Measurements from ENCODE around the gene CYP24A1.
A peak's percentile ranks its signal among the peaks of the same experiment; 100 is the strongest.

Gene CYP24A1

GRCh38 chr20:54173653-54174456 lies at the start of gene CYP24A1:
Gene CYP24A1 (minus strand): TSS chr20:54173986. CDS start chr20:54173579, 407 bp downstream.
- no peak for DNase-seq

- DNase-seq, result no peak
Observed at GRCh38 chr20:54223285-54223684, 49.5 kb upstream of the CYP24A1 start.

GRCh38 chr20:54221996-54222890 lies 48.5 kb upstream of the CYP24A1 start:
- DNase-seq, result no peak

- no peak for DNase-seq
Observed at GRCh38 chr20:54221353-54221752, 47.6 kb upstream of the CYP24A1 start.

GRCh38 chr20:54220722-54221121 lies 46.9 kb upstream of the CYP24A1 start:
- DNase-seq, result no peak

GRCh38 chr20:54219751-54220426 lies 46.1 kb upstream of the CYP24A1 start:
- DNase-seq, result no peak

- DNase-seq, result no peak
Observed at GRCh38 chr20:54218470-54218869, 44.7 kb upstream of the CYP24A1 start.

- DNase-seq, result no peak
Observed at GRCh38 chr20:54217762-54218161, 44.0 kb upstream of the CYP24A1 start.

- DNase-seq, result no peak
Observed at GRCh38 chr20:54215157-54215789, 41.5 kb upstream of the CYP24A1 start.

GRCh38 chr20:54214566-54214965 lies 40.8 kb upstream of the CYP24A1 start:
- no peak for DNase-seq

GRCh38 chr20:54212871-54213270 lies 39.1 kb upstream of the CYP24A1 start:
- no peak for DNase-seq

- DNase-seq, result no peak
Observed at GRCh38 chr20:54212226-54212625, 38.4 kb upstream of the CYP24A1 start.

GRCh38 chr20:54209216-54209813 lies 35.5 kb upstream of the CYP24A1 start:
- no peak for DNase-seq

- no peak for DNase-seq
Observed at GRCh38 chr20:54208548-54209176, 34.9 kb upstream of the CYP24A1 start.

GRCh38 chr20:54207743-54208547 lies 34.2 kb upstream of the CYP24A1 start, which contains the start of gene PFDN4:
Gene PFDN4 (plus strand): TSS chr20:54208087. CDS start chr20:54208101, 14 bp downstream.
- peak; percentile 18 for DNase-seq

GRCh38 chr20:54207053-54207742 lies 33.4 kb upstream of the CYP24A1 start:
- no peak for DNase-seq

- DNase-seq, result no peak
Observed at GRCh38 chr20:54205450-54205849, 31.7 kb upstream of the CYP24A1 start.

GRCh38 chr20:54204481-54204880 lies 30.7 kb upstream of the CYP24A1 start:
- no peak for DNase-seq

GRCh38 chr20:54204063-54204462 lies 30.3 kb upstream of the CYP24A1 start:
- no peak for DNase-seq

GRCh38 chr20:54203281-54203680 lies 29.5 kb upstream of the CYP24A1 start:
- DNase-seq, result no peak

All from NCI-H1436 treated with DMSO at 0.1 percent for 48 hours (cell line).